HEK293 (cell line): ENCODE results near the gene SCARB2.

ENCODE experiments used
- CTCF ChIA-PET: fragments of 350-600 bp; formaldehyde crosslinking; extraction: SDS; loops from one replicate; lab custom pipeline; 2021; ENCODE audit warnings: antibody characterized with exemption; lab: Yijun Ruan, JAX
- POLR2A ChIA-PET: fragments of 300-600 bp; formaldehyde crosslinking; extraction: SDS; loops from one replicate; lab custom pipeline; 2020; ENCODE audit warnings: antibody characterized with exemption, inconsistent platforms; lab: Yijun Ruan, JAX
- H3K27ac ChIP-seq: fragments of 200-500 bp; sonication (Bioruptor generic); 2 replicates; pipeline ENCODE4 v1.5.1; 2014; ENCODE audit warnings: low read depth, low read length, control low read depth, inconsistent platforms; ENCODE audit errors: extremely low read depth
- H3K36me3 ChIP-seq, 2 experiments: fragments of 200-500 bp in 1 of 2; sonication (Bioruptor generic) in 1 of 2; 1 replicate in 1 of 2; 2 replicates in 1 of 2; pipeline ENCODE4 v1.5.1; 2014 to 2017; ENCODE audit warnings: inconsistent platforms in 2 of 2, low read length in 2 of 2; ENCODE audit not compliant: control insufficient read depth in 2 of 2, insufficient read depth in 1 of 2
- H3K4me1 ChIP-seq: fragments of 200-500 bp; sonication (Bioruptor generic); 2 replicates; pipeline ENCODE4 v1.5.1; 2014; ENCODE audit warnings: mild to moderate bottlenecking, low read length, inconsistent platforms; ENCODE audit not compliant: control insufficient read depth, insufficient read depth
- H3K4me3 ChIP-seq: 2 replicates; pipeline ENCODE4 v1.5.1; 2011; ENCODE audit warnings: low read depth, mild to moderate bottlenecking, control low read depth, low read length, moderate library complexity
- H3K9me3 ChIP-seq: fragments of 200-500 bp; sonication (Bioruptor generic); 2 replicates; pipeline ENCODE4 v1.5.1; 2014; ENCODE audit warnings: low read depth, low read length, inconsistent platforms; ENCODE audit not compliant: control insufficient read depth, insufficient read depth
- FEZF1 ChIP-seq: fragments of 450-650 bp; formaldehyde crosslinking; IDR thresholded peaks from 2 replicates; pipeline ENCODE4 v1.5.1; 2016; ENCODE audit warnings: missing biosample characterization, missing genetic modification characterization
- KLF1 ChIP-seq: fragments of 450-650 bp; formaldehyde crosslinking; IDR thresholded peaks from 2 replicates; pipeline ENCODE4 v1.5.1; 2016; ENCODE audit warnings: missing biosample characterization, missing genetic modification characterization
- MZF1 ChIP-seq: fragments of 450-650 bp; formaldehyde crosslinking; IDR thresholded peaks from 2 replicates; pipeline ENCODE4 v1.5.1; 2017; ENCODE audit warnings: missing biosample characterization, missing genetic modification characterization, borderline replicate concordance
- PBX3 ChIP-seq: sonication (generic); formaldehyde crosslinking; IDR thresholded peaks from 2 replicates; pipeline ENCODE4 v1.8.1; 2022; ENCODE audit warnings: mild to moderate bottlenecking, moderate library complexity, missing genetic modification reagents
- RBAK ChIP-seq: fragments of 450-650 bp; formaldehyde crosslinking; IDR thresholded peaks from 2 replicates; pipeline ENCODE4 v1.5.1; 2016; ENCODE audit warnings: missing biosample characterization, missing genetic modification characterization
- REPIN1 ChIP-seq: fragments of 450-650 bp; formaldehyde crosslinking; IDR thresholded peaks from 2 replicates; pipeline ENCODE4 v1.5.1; 2017; ENCODE audit warnings: missing biosample characterization, missing genetic modification characterization, low read depth
- SETDB1 ChIP-seq: IDR thresholded peaks from one replicate; pipeline ENCODE4 v1.6.1; 2017; ENCODE audit warnings: mild to moderate bottlenecking, low read length, moderate library complexity, mixed read lengths; ENCODE audit not compliant: insufficient read length
- SP2 ChIP-seq: fragments of 450-650 bp; formaldehyde crosslinking; IDR thresholded peaks from 2 replicates; pipeline ENCODE4 v1.5.1; 2016; ENCODE audit warnings: missing biosample characterization, missing genetic modification characterization
- TRIM28 ChIP-seq: IDR thresholded peaks from 2 replicates; pipeline ENCODE4 v1.6.1; 2011; ENCODE audit warnings: low read length, control low read depth, borderline replicate concordance
- ZBTB44 ChIP-seq: fragments of 450-650 bp; IDR thresholded peaks from 2 replicates; pipeline ENCODE4 v1.5.1; 2018; ENCODE audit warnings: missing biosample characterization, mild to moderate bottlenecking, missing genetic modification characterization
- ZBTB7A ChIP-seq: fragments of 450-650 bp; formaldehyde crosslinking; IDR thresholded peaks from 2 replicates; pipeline ENCODE4 v1.5.1; 2016; ENCODE audit warnings: low read depth, missing biosample characterization, missing genetic modification characterization
- ZFHX2 ChIP-seq: fragments of 450-650 bp; formaldehyde crosslinking; conservative IDR thresholded peaks from 2 replicates; pipeline ENCODE4 v1.5.1; 2016; ENCODE audit warnings: missing biosample characterization, missing genetic modification characterization
- ZFP41 ChIP-seq: fragments of 450-650 bp; formaldehyde crosslinking; IDR thresholded peaks from 2 replicates; pipeline ENCODE4 v1.5.1; 2016; ENCODE audit warnings: missing biosample characterization, missing genetic modification characterization, borderline replicate concordance
- ZNF10 ChIP-seq: fragments of 450-650 bp; formaldehyde crosslinking; IDR thresholded peaks from 2 replicates; pipeline ENCODE4 v1.5.1; 2017; ENCODE audit warnings: missing biosample characterization, missing genetic modification characterization
- ZNF121 ChIP-seq: fragments of 450-650 bp; formaldehyde crosslinking; IDR thresholded peaks from 2 replicates; pipeline ENCODE4 v1.5.1; 2016; ENCODE audit warnings: missing biosample characterization, missing genetic modification characterization
- ZNF140 ChIP-seq: fragments of 450-650 bp; formaldehyde crosslinking; IDR thresholded peaks from 2 replicates; pipeline ENCODE4 v1.5.1; 2016; ENCODE audit warnings: missing biosample characterization, missing genetic modification characterization
- ZNF148 ChIP-seq: fragments of 450-650 bp; formaldehyde crosslinking; IDR thresholded peaks from 2 replicates; pipeline ENCODE4 v1.5.0; 2017; ENCODE audit warnings: missing biosample characterization, missing genetic modification characterization, borderline replicate concordance
- ZNF19 ChIP-seq: fragments of 450-650 bp; formaldehyde crosslinking; IDR thresholded peaks from 2 replicates; pipeline ENCODE4; 2016; ENCODE audit warnings: missing biosample characterization, missing genetic modification characterization, low read depth
- ZNF24 ChIP-seq: fragments of 450-650 bp; formaldehyde crosslinking; IDR thresholded peaks from 2 replicates; pipeline ENCODE4 v1.5.1; 2016; ENCODE audit warnings: missing biosample characterization, missing genetic modification characterization
- ZNF311 ChIP-seq: fragments of 450-650 bp; formaldehyde crosslinking; IDR thresholded peaks from 2 replicates; pipeline ENCODE4 v1.5.1; 2017; ENCODE audit warnings: missing biosample characterization, missing genetic modification characterization, borderline replicate concordance
- ZNF335 ChIP-seq: fragments of 450-650 bp; formaldehyde crosslinking; conservative IDR thresholded peaks from 2 replicates; pipeline ENCODE4 v1.5.1; 2016; ENCODE audit warnings: missing biosample characterization, missing genetic modification characterization
- ZNF423 ChIP-seq: fragments of 450-650 bp; formaldehyde crosslinking; IDR thresholded peaks from 2 replicates; pipeline ENCODE4 v1.5.1; 2016; ENCODE audit warnings: missing biosample characterization, missing genetic modification characterization
- ZNF501 ChIP-seq: fragments of 450-650 bp; formaldehyde crosslinking; IDR thresholded peaks from 2 replicates; pipeline ENCODE4 v1.5.1; 2016; ENCODE audit warnings: missing biosample characterization, missing genetic modification characterization
- ZNF571 ChIP-seq: fragments of 450-650 bp; formaldehyde crosslinking; IDR thresholded peaks from 2 replicates; pipeline ENCODE4 v1.5.0; 2017; ENCODE audit warnings: missing biosample characterization, missing genetic modification characterization
- ZNF621 ChIP-seq: fragments of 450-650 bp; formaldehyde crosslinking; IDR thresholded peaks from 2 replicates; pipeline ENCODE4 v1.5.1; 2017; ENCODE audit warnings: missing biosample characterization, missing genetic modification characterization
- ZNF624 ChIP-seq: fragments of 450-650 bp; formaldehyde crosslinking; IDR thresholded peaks from 2 replicates; pipeline ENCODE4 v1.5.1; 2017; ENCODE audit warnings: missing biosample characterization, missing genetic modification characterization
- ZNF704 ChIP-seq: fragments of 450-650 bp; formaldehyde crosslinking; IDR thresholded peaks from 2 replicates; pipeline ENCODE4 v1.5.1; 2016; ENCODE audit warnings: missing biosample characterization, missing genetic modification characterization
- ZNF707 ChIP-seq: fragments of 450-650 bp; formaldehyde crosslinking; IDR thresholded peaks from 2 replicates; pipeline ENCODE4 v1.5.1; 2016; ENCODE audit warnings: missing biosample characterization, missing genetic modification characterization
- ZNF843 ChIP-seq: fragments of 450-650 bp; formaldehyde crosslinking; IDR thresholded peaks from 2 replicates; pipeline ENCODE4 v1.5.1; 2016; ENCODE audit warnings: missing biosample characterization, missing genetic modification characterization

Gene SCARB2

GRCh38 chr4:76196376-76196775, 17.2 kb downstream of the SCARB2 start:
- TF ChIP-seq ZNF621 (tag by site-specific recombination): no peak
- TF ChIP-seq ZNF704: no peak
- TF ChIP-seq ZNF19: no peak
- TF ChIP-seq ZNF24 (tag by site-specific recombination): no peak
- no peak for TF ChIP-seq REPIN1 (tag by site-specific recombination)
- TF ChIP-seq, all 188 proteins: peak for 0
- POLR2A ChIA-PET: no interaction called here
- no peak overlapping the region for H3K27ac ChIP-seq
- H3K9me3 ChIP-seq: no peaks in the 10 kb centered on the region
- no peak overlapping the region for H3K4me3 ChIP-seq
- H3K4me1 ChIP-seq: no peaks in the 10 kb centered on the region; the same call in 1 of the 2 replicates
- CTCF ChIA-PET: no interaction called here
- peaks cover 0 to 42% of the 10 kb centered on the region in 2 experiments; a peak in 1 of 3 replicates for H3K36me3 ChIP-seq

- H3K36me3 ChIP-seq: peaks cover 0 to 48% of the 10 kb centered on the region in 2 experiments; a peak in 1 of 3 replicates
- TF ChIP-seq ZNF121: no peak
- TF ChIP-seq PBX3 (CRISPR knock-in tag): no peak
- TF ChIP-seq ZNF335 (tag by site-specific recombination): no peak
- no peak for TF ChIP-seq ZNF571 (tag by site-specific recombination)
- TF ChIP-seq ZNF148 (tag by site-specific recombination): no peak
- no peaks in the 10 kb centered on the region; the same call in 1 of the 2 replicates for H3K4me1 ChIP-seq
- CTCF ChIA-PET: no interaction called here
- no peak overlapping the region for H3K27ac ChIP-seq
- no peak overlapping the region for H3K4me3 ChIP-seq
- no peaks in the 10 kb centered on the region for H3K9me3 ChIP-seq
- POLR2A ChIA-PET: no interaction called here
Observed at GRCh38 chr4:76195326-76195725, 18.3 kb downstream of the SCARB2 start.

GRCh38 chr4:76194325-76194724, 19.3 kb downstream of the SCARB2 start:
- H3K4me3 ChIP-seq: no peak overlapping the region
- H3K4me1 ChIP-seq: no peaks in the 10 kb centered on the region; the same call in 1 of the 2 replicates
- no peaks in the 10 kb centered on the region for H3K9me3 ChIP-seq
- peaks cover 0 to 48% of the 10 kb centered on the region in 2 experiments; a peak in 1 of 3 replicates for H3K36me3 ChIP-seq
- H3K27ac ChIP-seq: no peak overlapping the region
- ChIA-PET CTCF (no interaction called here), POLR2A (no interaction called here)
- TF ChIP-seq FEZF1 (tag by site-specific recombination) (no peak), ZFP41 (tag by site-specific recombination) (no peak), ZNF311 (tag by site-specific recombination) (no peak), ZNF843 (tag by site-specific recombination) (no peak), SETDB1 (no peak), KLF1 (tag by site-specific recombination) (no peak), ZNF624 (tag by site-specific recombination) (no peak), RBAK (tag by site-specific recombination) (no peak), ZBTB7A (tag by site-specific recombination) (no peak), ZNF501 (tag by site-specific recombination) (no peak), ZNF423 (tag by site-specific recombination) (no peak), ZBTB44 (no peak), ZNF140 (no peak), ZFHX2 (tag by site-specific recombination) (no peak), MZF1 (tag by site-specific recombination) (no peak), ZNF10 (tag by site-specific recombination) (no peak), ZNF707 (tag by site-specific recombination) (no peak), TRIM28 (no peak), SP2 (no peak)
